GM12892 (cell line): Measurements from ENCODE around the gene CEP83.

Source experiments
- POLR2A ChIP-seq: IDR thresholded peaks from 2 replicates; pipeline ENCODE4 v1.6.1; 2011; ENCODE audit warnings: low read depth, low read length, control low read depth
- POLR2AphosphoS5 ChIP-seq: IDR thresholded peaks from 2 replicates; pipeline ENCODE4 v1.6.1; 2011; ENCODE audit warnings: low read depth, low read length, control low read depth
- TAF1 ChIP-seq: IDR thresholded peaks from 2 replicates; pipeline ENCODE4 v1.6.1; 2011; ENCODE audit warnings: low read depth, mild to moderate bottlenecking, control low read depth, low read length, borderline replicate concordance

DNA sequence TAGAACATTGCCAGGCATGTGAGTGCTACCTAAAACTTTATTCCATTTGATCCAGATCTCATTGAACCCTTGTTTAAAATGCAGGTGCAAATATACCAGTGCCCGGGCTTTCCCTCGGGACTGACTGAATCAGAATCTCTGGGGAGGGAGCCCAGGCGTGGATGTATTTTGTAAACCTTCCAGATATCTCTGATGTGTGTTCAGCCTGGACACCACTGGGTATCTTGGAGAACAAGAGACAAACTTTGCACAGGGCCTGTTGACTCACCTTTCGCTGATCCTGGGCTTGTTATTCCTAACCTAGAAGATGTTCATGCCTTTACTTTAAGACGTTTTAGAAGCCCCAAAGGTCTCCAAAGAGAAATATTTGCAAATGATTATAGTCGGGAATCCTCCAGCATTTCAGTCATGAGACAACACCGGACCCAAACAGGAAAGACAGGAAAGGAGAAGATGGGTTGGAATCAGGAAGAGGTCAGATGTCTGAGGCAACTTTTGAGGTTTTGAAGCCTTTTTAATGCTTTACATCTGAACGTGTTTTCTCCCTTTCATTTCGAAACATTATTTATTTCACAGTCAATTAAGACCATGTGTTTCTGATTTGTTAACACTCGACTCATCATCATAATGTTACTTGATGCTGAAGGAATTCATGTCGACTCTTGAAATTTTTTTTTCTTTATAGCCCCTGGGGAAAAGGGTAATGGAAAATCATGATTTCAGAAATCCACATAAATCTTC is 192.7 kb downstream of the CEP83 start:
- no peak for TF ChIP-seq TAF1
- TF ChIP-seq POLR2A = no peak
- no peak for TF ChIP-seq POLR2AphosphoS5
